ENCODE measurements around the gene MEPCE. TPM values are rescaled to one million over a fixed set of nuclear protein-coding genes. Genes with fewer than 3 reads are reported as not detected.

Gene MEPCE
- total RNA-seq, 1 experiment from 2014 or later = 85.9 TPM

DNA sequence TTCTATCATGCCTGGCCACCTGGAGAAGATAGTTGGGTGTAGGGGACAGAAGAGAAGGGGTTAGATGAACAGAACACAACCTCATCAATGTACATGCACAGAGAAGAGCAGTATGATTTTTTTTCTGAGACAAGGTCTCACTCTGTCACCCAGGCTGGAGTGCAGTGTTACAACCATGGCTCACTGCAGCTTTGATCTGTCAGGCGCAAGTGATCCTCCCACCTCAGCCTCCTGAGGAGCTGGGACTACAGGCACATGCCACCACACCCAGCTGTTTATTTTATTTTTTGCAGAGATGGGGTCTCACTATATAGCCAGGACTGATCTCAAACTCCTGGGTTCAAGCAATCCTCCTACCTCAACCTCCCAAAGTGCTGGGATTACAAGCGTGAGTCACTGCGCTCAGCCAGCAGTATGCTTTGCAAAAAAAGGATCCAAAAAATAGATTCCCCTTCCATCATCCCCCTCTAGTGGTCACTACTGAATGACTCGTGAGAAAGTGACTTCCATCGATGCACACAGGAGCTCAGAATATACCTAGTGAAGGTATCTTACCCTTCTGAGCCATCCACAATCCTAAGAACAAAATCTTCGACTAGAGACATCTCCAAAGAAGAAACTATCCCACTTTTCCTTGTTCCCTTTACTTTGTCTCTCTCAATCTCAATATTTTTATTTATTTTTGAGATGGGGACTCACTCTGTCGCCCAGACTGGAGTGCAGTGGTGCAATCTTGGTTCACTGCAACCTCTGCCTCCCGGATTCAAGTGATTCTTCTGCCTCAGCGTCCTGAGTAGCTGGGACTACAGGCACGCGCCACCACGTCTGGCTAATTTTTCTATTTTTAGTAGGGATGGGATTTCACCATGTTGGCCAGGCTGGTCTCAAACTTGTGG, 22.1 kb upstream of the MEPCE start:
- ChIA-PET CTCF (interaction anchor here (0.6 kb wide), 1 partner anchor 275 kb away, joined by 3 read pairs; no protein-coding TSS in a partner anchor), POLR2A (ENCODE audit: low non-redundant PET) (interaction anchor here (0.6 kb wide), 1 partner anchor 439 kb away, joined by 3 read pairs; no protein-coding TSS in a partner anchor)
- Histone ChIP-seq H3K9me3 (ENCODE audit: low read depth, low read length, poor library complexity, severe bottlenecking) (no peaks in the 10 kb centered on the region), H3K27ac (ENCODE audit: low read depth, low read length, poor library complexity, severe bottlenecking) (no peak overlapping the region), H3K36me3 (ENCODE audit: insufficient read depth, low read length, poor library complexity, severe bottlenecking) (no peaks in the 10 kb centered on the region), H3K27me3 (replicated peaks; ENCODE audit: insufficient read depth, low read depth, low read length, poor library complexity) (peaks cover 9% of the 10 kb centered on the region), H3K4me3 (ENCODE audit: low read depth, low read length, poor library complexity, severe bottlenecking) (no peak overlapping the region), H3K4me1 (ENCODE audit: insufficient read depth, low read length, poor library complexity, severe bottlenecking) (no peaks in the 10 kb centered on the region)
- no TSS peak for BruUV-seq (replicated peaks)
- intact Hi-C loops (cut with micrococcal nuclease; ENCODE audit: unreplicated experiment) = loop anchor here (5.0 kb wide), 1 partner anchor 275 kb away; no protein-coding TSS in a partner anchor
- DNase-seq (ENCODE audit: low spot score) = peak; percentile 80
- TF ChIP-seq, protein P1, sequence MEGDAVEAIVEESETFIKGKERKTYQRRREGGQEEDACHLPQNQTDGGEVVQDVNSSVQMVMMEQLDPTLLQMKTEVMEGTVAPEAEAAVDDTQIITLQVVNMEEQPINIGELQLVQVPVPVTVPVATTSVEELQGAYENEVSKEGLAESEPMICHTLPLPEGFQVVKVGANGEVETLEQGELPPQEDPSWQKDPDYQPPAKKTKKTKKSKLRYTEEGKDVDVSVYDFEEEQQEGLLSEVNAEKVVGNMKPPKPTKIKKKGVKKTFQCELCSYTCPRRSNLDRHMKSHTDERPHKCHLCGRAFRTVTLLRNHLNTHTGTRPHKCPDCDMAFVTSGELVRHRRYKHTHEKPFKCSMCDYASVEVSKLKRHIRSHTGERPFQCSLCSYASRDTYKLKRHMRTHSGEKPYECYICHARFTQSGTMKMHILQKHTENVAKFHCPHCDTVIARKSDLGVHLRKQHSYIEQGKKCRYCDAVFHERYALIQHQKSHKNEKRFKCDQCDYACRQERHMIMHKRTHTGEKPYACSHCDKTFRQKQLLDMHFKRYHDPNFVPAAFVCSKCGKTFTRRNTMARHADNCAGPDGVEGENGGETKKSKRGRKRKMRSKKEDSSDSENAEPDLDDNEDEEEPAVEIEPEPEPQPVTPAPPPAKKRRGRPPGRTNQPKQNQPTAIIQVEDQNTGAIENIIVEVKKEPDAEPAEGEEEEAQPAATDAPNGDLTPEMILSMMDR (conservative IDR thresholded peaks at IDR 0.05; ENCODE audit: low read depth, low read length) = peak; percentile 70
- TF ChIP-seq EZH2 (IDR thresholded peaks at IDR 0.05; ENCODE audit: borderline replicate concordance, low read depth, low read length, poor library complexity, severe bottlenecking) = no peak

DNA sequence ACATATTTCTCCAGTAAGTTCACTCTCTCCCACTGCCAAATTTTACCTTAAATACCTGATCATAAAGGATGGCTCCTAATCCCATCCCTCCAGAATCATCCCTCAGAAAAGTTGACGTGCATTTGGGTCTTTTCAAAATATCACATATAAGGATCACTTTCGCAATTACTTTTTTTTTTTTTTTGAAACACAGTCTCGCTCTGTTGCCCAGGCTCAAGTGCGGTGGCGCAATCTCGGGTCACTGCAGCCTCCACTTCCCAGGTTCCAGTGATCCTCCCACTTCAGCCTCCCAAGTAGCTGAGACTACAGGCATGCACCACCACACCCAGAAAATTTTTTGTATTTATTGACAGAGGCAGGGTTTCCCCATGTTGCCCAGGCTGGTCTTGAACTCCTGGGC, 18.5 kb upstream of the MEPCE start:
- no peak for DNase-seq (ENCODE audit: low spot score)
- Histone ChIP-seq H3K9me3 (ENCODE audit: low read depth, low read length, poor library complexity, severe bottlenecking) (no peaks in the 10 kb centered on the region), H3K27ac (ENCODE audit: low read depth, low read length, poor library complexity, severe bottlenecking) (no peak overlapping the region), H3K4me3 (ENCODE audit: low read depth, low read length, poor library complexity, severe bottlenecking) (no peak overlapping the region), H3K27me3 (replicated peaks; ENCODE audit: insufficient read depth, low read depth, low read length, poor library complexity) (peaks cover 9% of the 10 kb centered on the region), H3K36me3 (ENCODE audit: insufficient read depth, low read length, poor library complexity, severe bottlenecking) (no peaks in the 10 kb centered on the region), H3K4me1 (ENCODE audit: insufficient read depth, low read length, poor library complexity, severe bottlenecking) (no peaks in the 10 kb centered on the region)
- CTCF ChIA-PET = no interaction called here
- intact Hi-C loops (cut with micrococcal nuclease; ENCODE audit: unreplicated experiment) = no loop called here
- TF ChIP-seq EZH2 (IDR thresholded peaks at IDR 0.05; ENCODE audit: borderline replicate concordance, low read depth, low read length, poor library complexity, severe bottlenecking) = no peak
- TF ChIP-seq, protein P1 (conservative IDR thresholded peaks at IDR 0.05; ENCODE audit: low read depth, low read length) = no peak
- POLR2A ChIA-PET (ENCODE audit: low non-redundant PET) = no interaction called here
- BruUV-seq (replicated peaks) = no TSS peak

GRCh38 chr7:100413346-100413745, 16.3 kb upstream of the MEPCE start:
- no peaks in the 10 kb centered on the region for H3K9me3 ChIP-seq (ENCODE audit: low read depth, low read length, poor library complexity, severe bottlenecking)
- no peak overlapping the region for H3K4me3 ChIP-seq (ENCODE audit: low read depth, low read length, poor library complexity, severe bottlenecking)
- POLR2A ChIA-PET (ENCODE audit: low non-redundant PET) = no interaction called here
- BruUV-seq (replicated peaks) = no TSS peak
- intact Hi-C loops (cut with micrococcal nuclease; ENCODE audit: unreplicated experiment) = no loop called here
- no peak for DNase-seq (ENCODE audit: low spot score)
- H3K27ac ChIP-seq (ENCODE audit: low read depth, low read length, poor library complexity, severe bottlenecking) = no peak overlapping the region
- CTCF ChIA-PET = no interaction called here
- TF ChIP-seq, protein P1 (conservative IDR thresholded peaks at IDR 0.05; ENCODE audit: low read depth, low read length) = no peak
- TF ChIP-seq EZH2 (IDR thresholded peaks at IDR 0.05; ENCODE audit: borderline replicate concordance, low read depth, low read length, poor library complexity, severe bottlenecking) = no peak
- no peaks in the 10 kb centered on the region for H3K4me1 ChIP-seq (ENCODE audit: insufficient read depth, low read length, poor library complexity, severe bottlenecking)
- no peaks in the 10 kb centered on the region for H3K36me3 ChIP-seq (ENCODE audit: insufficient read depth, low read length, poor library complexity, severe bottlenecking)
- H3K27me3 ChIP-seq (replicated peaks; ENCODE audit: insufficient read depth, low read depth, low read length, poor library complexity) = peaks cover 9% of the 10 kb centered on the region
